Measurements from ENCODE around the gene JAG2.

JAG2 gene

DNA sequence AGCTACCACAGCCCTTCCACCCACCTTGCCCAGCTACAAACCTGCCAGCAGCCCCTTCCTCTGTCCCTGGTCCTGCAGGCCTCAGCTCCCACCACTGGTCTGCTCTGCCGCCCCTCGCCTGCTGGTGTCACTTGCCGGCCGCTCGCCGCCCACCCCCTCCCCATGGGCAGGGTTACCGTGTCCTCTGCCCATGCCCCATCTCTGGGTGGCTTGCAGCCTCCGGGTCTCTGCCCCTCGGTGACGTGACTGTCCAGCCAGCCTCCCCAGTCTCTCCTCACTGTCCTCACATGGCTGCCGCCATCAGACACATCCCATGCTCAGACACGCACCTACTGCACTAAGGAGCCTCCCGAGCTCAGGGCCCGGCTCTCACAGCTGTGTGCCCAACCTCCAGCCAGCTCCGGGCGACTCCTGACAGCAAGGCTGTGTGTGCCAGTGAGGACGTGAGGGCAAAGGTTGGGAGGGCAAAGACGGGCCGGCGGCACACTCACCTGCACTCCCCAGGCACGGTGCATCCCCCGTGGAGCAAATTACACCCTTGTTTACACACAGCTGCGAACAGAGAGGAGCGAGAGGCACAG is 13.4 kb downstream of the JAG2 start:
- H3K4me1 ChIP-seq (ENCODE audit: control insufficient read depth, insufficient read depth, low read length), result no peaks in the 10 kb centered on the region
- ChIA-PET CTCF (interaction anchor here (0.6 kb wide), 1 partner anchor 40 kb away, joined by 3 read pairs; no protein-coding TSS in a partner anchor), POLR2A (interaction anchor here (0.6 to 1.3 kb wide), 2 partner anchors 9 to 23 kb away, joined by 3 read pairs; no protein-coding TSS in a partner anchor)
- H3K36me3 ChIP-seq (ENCODE audit: control insufficient read depth in 2 of 2, insufficient read depth in 1 of 2, low read length in 2 of 2), result peaks cover 0 to 59% of the 10 kb centered on the region in 2 experiments; a peak in 1 of 3 replicates
- TF ChIP-seq ZFHX2 (tag by site-specific recombination; conservative IDR thresholded peaks at IDR 0.05) (peak; percentile 39; the same call in 1 of the 2 replicates), GLI2 (tag by site-specific recombination; IDR thresholded peaks at IDR 0.05; ENCODE audit: borderline replicate concordance, low read depth) (no peak), EGR2 (tag by site-specific recombination; IDR thresholded peaks at IDR 0.05; ENCODE audit: low read depth) (peak; percentile 5; the same call in 1 of the 2 replicates)
- TF ChIP-seq, protein P1, sequence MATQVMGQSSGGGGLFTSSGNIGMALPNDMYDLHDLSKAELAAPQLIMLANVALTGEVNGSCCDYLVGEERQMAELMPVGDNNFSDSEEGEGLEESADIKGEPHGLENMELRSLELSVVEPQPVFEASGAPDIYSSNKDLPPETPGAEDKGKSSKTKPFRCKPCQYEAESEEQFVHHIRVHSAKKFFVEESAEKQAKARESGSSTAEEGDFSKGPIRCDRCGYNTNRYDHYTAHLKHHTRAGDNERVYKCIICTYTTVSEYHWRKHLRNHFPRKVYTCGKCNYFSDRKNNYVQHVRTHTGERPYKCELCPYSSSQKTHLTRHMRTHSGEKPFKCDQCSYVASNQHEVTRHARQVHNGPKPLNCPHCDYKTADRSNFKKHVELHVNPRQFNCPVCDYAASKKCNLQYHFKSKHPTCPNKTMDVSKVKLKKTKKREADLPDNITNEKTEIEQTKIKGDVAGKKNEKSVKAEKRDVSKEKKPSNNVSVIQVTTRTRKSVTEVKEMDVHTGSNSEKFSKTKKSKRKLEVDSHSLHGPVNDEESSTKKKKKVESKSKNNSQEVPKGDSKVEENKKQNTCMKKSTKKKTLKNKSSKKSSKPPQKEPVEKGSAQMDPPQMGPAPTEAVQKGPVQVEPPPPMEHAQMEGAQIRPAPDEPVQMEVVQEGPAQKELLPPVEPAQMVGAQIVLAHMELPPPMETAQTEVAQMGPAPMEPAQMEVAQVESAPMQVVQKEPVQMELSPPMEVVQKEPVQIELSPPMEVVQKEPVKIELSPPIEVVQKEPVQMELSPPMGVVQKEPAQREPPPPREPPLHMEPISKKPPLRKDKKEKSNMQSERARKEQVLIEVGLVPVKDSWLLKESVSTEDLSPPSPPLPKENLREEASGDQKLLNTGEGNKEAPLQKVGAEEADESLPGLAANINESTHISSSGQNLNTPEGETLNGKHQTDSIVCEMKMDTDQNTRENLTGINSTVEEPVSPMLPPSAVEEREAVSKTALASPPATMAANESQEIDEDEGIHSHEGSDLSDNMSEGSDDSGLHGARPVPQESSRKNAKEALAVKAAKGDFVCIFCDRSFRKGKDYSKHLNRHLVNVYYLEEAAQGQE (tag by site-specific recombination; IDR thresholded peaks at IDR 0.05), result peak; percentile 77
- no peaks in the 10 kb centered on the region for H3K9me3 ChIP-seq (ENCODE audit: control insufficient read depth, insufficient read depth, low read depth, low read length)
- no peak overlapping the region for H3K27ac ChIP-seq (ENCODE audit: extremely low read depth, low read depth, low read length)
- no peak overlapping the region for H3K4me3 ChIP-seq (ENCODE audit: low read depth, low read length)

- Histone ChIP-seq H3K4me3 (ENCODE audit: low read depth, low read length) (no peak overlapping the region), H3K9me3 (ENCODE audit: control insufficient read depth, insufficient read depth, low read depth, low read length) (no peaks in the 10 kb centered on the region), H3K36me3 (ENCODE audit: control insufficient read depth in 2 of 2, insufficient read depth in 1 of 2, low read length in 2 of 2) (peaks cover 0 to 60% of the 10 kb centered on the region in 2 experiments; a peak in 1 of 3 replicates), H3K27ac (ENCODE audit: extremely low read depth, low read depth, low read length) (no peak overlapping the region), H3K4me1 (ENCODE audit: control insufficient read depth, insufficient read depth, low read length) (no peaks in the 10 kb centered on the region)
- peak; percentile 41; the same call in 1 of the 2 replicates for TF ChIP-seq GLIS1 (tag by site-specific recombination; IDR thresholded peaks at IDR 0.05)
- no peak for TF ChIP-seq ZNF596 (tag by site-specific recombination; IDR thresholded peaks at IDR 0.05)
- peak; percentile 75 for TF ChIP-seq PRDM10 (tag by site-specific recombination; IDR thresholded peaks at IDR 0.05)
- ChIA-PET POLR2A (interaction anchor here (0.6 to 1.3 kb wide), 2 partner anchors 10 to 22 kb away, joined by 3 read pairs; no protein-coding TSS in a partner anchor), CTCF (no interaction called here)
These were observed 14.1 kb downstream of the JAG2 start for GRCh38 chr14:105154476-105154871.

DNA sequence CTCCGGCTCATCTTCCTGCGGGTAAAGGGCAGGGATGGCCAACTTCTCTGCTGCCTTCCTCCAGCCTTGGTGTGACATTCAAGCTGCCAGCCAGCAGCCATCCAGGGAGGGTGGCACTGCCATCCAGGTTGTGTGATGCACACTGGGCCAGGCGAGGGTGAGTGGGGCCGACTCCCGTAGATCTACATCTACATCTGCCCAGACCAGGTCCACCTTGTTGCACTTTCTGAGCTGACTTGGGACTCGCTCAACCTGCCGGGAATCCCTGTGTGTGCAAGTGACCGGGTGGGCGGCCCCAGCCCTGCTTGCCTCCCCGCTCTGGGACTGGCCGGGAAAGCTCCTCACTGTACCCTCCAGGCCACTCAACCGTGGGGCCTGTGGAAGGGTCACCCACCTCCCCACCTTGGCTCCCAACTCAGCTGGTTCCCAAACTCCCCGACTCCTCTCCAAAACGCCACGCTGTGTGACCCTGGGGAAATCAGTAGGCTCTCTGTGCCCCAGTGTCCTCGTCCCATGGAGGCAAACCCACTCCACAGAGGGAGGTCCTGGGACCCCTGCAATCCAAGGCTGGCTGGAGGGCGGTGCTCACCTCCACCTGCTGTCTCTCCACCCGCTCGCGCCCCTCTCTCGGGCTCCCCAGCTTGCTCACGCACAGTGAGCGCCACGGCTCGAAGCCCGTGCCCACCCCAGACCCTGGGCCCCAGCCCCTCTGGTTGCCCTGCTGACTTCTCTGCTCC is 14.7 kb downstream of the JAG2 start:
- CTCF ChIA-PET, result no interaction called here
- TF ChIP-seq ZNF660 (tag by site-specific recombination; IDR thresholded peaks at IDR 0.05) (no peak), ZNF670 (tag by site-specific recombination; IDR thresholded peaks at IDR 0.05; ENCODE audit: low read depth) (no peak), IKZF3 (tag by site-specific recombination; IDR thresholded peaks at IDR 0.05) (no peak), KLF8 (tag by site-specific recombination; IDR thresholded peaks at IDR 0.05) (0 out of 2 replicates have a peak, but pooled peaks have one; percentile 5), HIC1 (tag by site-specific recombination; IDR thresholded peaks at IDR 0.05) (peak; percentile 87)
- TF ChIP-seq, protein P2, sequence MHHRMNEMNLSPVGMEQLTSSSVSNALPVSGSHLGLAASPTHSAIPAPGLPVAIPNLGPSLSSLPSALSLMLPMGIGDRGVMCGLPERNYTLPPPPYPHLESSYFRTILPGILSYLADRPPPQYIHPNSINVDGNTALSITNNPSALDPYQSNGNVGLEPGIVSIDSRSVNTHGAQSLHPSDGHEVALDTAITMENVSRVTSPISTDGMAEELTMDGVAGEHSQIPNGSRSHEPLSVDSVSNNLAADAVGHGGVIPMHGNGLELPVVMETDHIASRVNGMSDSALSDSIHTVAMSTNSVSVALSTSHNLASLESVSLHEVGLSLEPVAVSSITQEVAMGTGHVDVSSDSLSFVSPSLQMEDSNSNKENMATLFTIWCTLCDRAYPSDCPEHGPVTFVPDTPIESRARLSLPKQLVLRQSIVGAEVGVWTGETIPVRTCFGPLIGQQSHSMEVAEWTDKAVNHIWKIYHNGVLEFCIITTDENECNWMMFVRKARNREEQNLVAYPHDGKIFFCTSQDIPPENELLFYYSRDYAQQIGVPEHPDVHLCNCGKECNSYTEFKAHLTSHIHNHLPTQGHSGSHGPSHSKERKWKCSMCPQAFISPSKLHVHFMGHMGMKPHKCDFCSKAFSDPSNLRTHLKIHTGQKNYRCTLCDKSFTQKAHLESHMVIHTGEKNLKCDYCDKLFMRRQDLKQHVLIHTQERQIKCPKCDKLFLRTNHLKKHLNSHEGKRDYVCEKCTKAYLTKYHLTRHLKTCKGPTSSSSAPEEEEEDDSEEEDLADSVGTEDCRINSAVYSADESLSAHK (tag by site-specific recombination; IDR thresholded peaks at IDR 0.05), result no peak

More for the DNA sequence above, 14.7 kb downstream of the JAG2 start:
- Histone ChIP-seq H3K27ac (ENCODE audit: extremely low read depth, low read depth, low read length) (no peak overlapping the region), H3K36me3 (ENCODE audit: control insufficient read depth in 2 of 2, insufficient read depth in 1 of 2, low read length in 2 of 2) (peaks cover 0 to 64% of the 10 kb centered on the region in 2 experiments; a peak in 1 of 3 replicates), H3K4me1 (ENCODE audit: control insufficient read depth, insufficient read depth, low read length) (no peaks in the 10 kb centered on the region), H3K4me3 (ENCODE audit: low read depth, low read length) (no peak overlapping the region), H3K9me3 (ENCODE audit: control insufficient read depth, insufficient read depth, low read depth, low read length) (no peaks in the 10 kb centered on the region)
- POLR2A ChIA-PET, result interaction anchor here (1.3 kb wide), 1 partner anchor 10 kb away, joined by 3 read pairs; no protein-coding TSS in a partner anchor
